Aorta (tissue), 5 donors: Measurements from ENCODE around the gene CCDC186. TPM values are rescaled to one million over a fixed set of nuclear protein-coding genes. Genes with fewer than 3 reads are reported as not detected.
"Not testable (repeated sequence)": the region's sequence is repeated elsewhere in the genome, so short reads cannot be mapped to it uniquely, and the experiment has no call there.

ENCODE experiments used
- ATAC-seq: fragments of 200-7000 bp; cut with Tn5 transposase; one replicate; pipeline ENCODE4 v1.9.1; 2022; ENCODE audit warnings: moderate library complexity; ENCODE audit not compliant: low FRiP score
- DNase-seq, 2 donors: peaks; one replicate each; pipeline ENCODE4 v3.0.0-alpha.2; 2020
- H3K27ac ChIP-seq, 2 donors: one replicate each; pipeline ENCODE4 v1.5.1; 2013; ENCODE audit warnings: low read length in 2 of 2, mild to moderate bottlenecking in 2 of 2, moderate library complexity in 2 of 2, control low read depth in 1 of 2, inconsistent platforms in 1 of 2, low read depth in 1 of 2
- H3K27me3 ChIP-seq, 2 donors: one replicate each; pipeline ENCODE4 v1.6.1; 2013; ENCODE audit warnings: control low read depth in 1 of 2, low read length in 1 of 2, mild to moderate bottlenecking in 1 of 2, moderate library complexity in 1 of 2; ENCODE audit not compliant: insufficient read depth in 2 of 2, control insufficient read depth in 1 of 2
- H3K36me3 ChIP-seq, 2 donors: one replicate each; pipeline ENCODE4 v1.6.1; 2013; ENCODE audit warnings: control low read depth in 1 of 2, low read length in 1 of 2, mild to moderate bottlenecking in 1 of 2; ENCODE audit not compliant: insufficient read depth in 2 of 2, control insufficient read depth in 1 of 2
- H3K4me1 ChIP-seq, 2 donors: one replicate each; pipeline ENCODE4 v1.6.1; 2013; ENCODE audit warnings: low read length in 2 of 2, control low read depth in 1 of 2, mild to moderate bottlenecking in 1 of 2, moderate library complexity in 1 of 2; ENCODE audit not compliant: insufficient read depth in 2 of 2, control insufficient read depth in 1 of 2
- H3K4me3 ChIP-seq, 2 donors: one replicate each; pipeline ENCODE4 v1.5.1; 2013; ENCODE audit warnings: low read length in 2 of 2, control low read depth in 1 of 2, mild to moderate bottlenecking in 1 of 2
- H3K9me3 ChIP-seq: one replicate; pipeline ENCODE4 v1.6.1; 2013; ENCODE audit warnings: mild to moderate bottlenecking, low read length; ENCODE audit not compliant: control insufficient read depth
- WGBS, 2 donors: extraction: QIAGEN DNeasy Blood & Tissue Kit; methylation state at CpG; one replicate each; pipeline ENCODE4 v1.1.7; 2013; 5-methylcytosine and 5-hydroxymethylcytosine counted together
- intact Hi-C, 2 donors: fragments of 100-400 bp; cut with DNase I; formaldehyde crosslinking; loops; one replicate each; pipeline versions ENCODE4 v1.14.2 to v1.15.0; 2022
- polyA plus RNA-seq, 2 donors: library from polyadenylated mRNA; stranded (reverse); fragments of 200-250 nt; gene quantifications; one replicate each; pipeline ENCODE4 v1.2.3, GENCODE V29; 2013
- total RNA-seq, 2 donors: library from RNA; stranded (reverse); fragmentation: NEBNext Ultra II Directional; extraction: Animal tissue kit (Norgen Biotek cat#: 25700); gene quantifications; one replicate each; pipeline ENCODE4 v1.2.1, GENCODE V29; 2021
- donor health status: healthy with polysubstance abuse.
- donor health status: Bipolar disorder and iron deficiency.
- donor health status: DM: no; HTN: no; CAD: no.
- donor health status: DM: no; HTN: no; CAD: no.
- donor health status: DM: yes; HTN: yes; CAD: no.

The CCDC186 gene
- total and polyA plus RNA-seq, 4 donors = 6.5 to 28.0 (median 14.9) TPM

GRCh38 chr10:114168450-114169009 is 5.5 kb downstream of the CCDC186 start:
- Histone ChIP-seq H3K4me1 (peaks cover 0 to 1% of the 10 kb centered on the region in 2 donors), H3K9me3 (no peaks in the 10 kb centered on the region), H3K36me3 (no peaks in the 10 kb centered on the region), H3K27ac (no peak overlapping the region), H3K4me3 (no peak overlapping the region), H3K27me3 (no peaks in the 10 kb centered on the region)
- intact Hi-C loops = no loop called here
- 97 to 99% methylated on average over 3 of the region's 3 CpGs for WGBS, 2 donors
- DNase-seq (no peak), ATAC-seq (no peak)

DNA sequence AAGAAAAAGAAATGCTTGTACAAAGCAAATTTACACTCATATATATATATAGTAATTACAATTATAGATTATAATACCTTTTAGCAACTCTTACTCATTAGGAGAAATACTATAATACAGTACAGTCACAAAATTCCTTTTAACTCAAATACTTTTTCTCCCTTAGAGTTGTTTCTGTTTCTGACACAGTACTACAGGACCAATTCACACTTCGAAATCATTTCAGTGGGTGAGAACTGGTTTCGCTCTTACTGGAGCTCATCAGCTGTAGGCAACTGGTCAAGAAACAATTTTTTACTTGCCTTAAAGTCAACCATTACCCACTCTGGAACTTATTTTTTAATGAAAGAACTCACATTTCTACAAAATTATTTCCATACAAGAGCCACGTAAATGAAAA is 6.0 kb downstream of the CCDC186 start:
- Histone ChIP-seq H3K36me3 (no peaks in the 10 kb centered on the region), H3K27me3 (no peaks in the 10 kb centered on the region), H3K27ac (no peak overlapping the region), H3K9me3 (no peaks in the 10 kb centered on the region), H3K4me3 (no peak overlapping the region), H3K4me1 (no peaks in the 10 kb centered on the region)
- 96 to 98% methylated on average over 3 of the region's 3 CpGs for WGBS, 2 donors
- ATAC-seq (no peak), DNase-seq (no peak)
- intact Hi-C loops = no loop called here

- WGBS, 2 donors = 65 to 66% methylated on average over 3 of the region's 3 CpGs
- intact Hi-C loops = no loop called here
- Histone ChIP-seq H3K4me1 (no peaks in the 10 kb centered on the region), H3K36me3 (no peaks in the 10 kb centered on the region), H3K27me3 (no peaks in the 10 kb centered on the region), H3K27ac (no peak overlapping the region), H3K4me3 (no peak overlapping the region), H3K9me3 (no peaks in the 10 kb centered on the region)
- DNase-seq = no peak
- no peak for ATAC-seq
Measured at GRCh38 chr10:114166494-114166893, 7.5 kb downstream of the CCDC186 start.

- H3K27me3 ChIP-seq = no peaks in the 10 kb centered on the region
- no peak overlapping the region for H3K27ac ChIP-seq
- no peak overlapping the region for H3K4me3 ChIP-seq
- H3K36me3 ChIP-seq = no peaks in the 10 kb centered on the region
- H3K4me1 ChIP-seq = no peaks in the 10 kb centered on the region
- intact Hi-C loops = no loop called here
- WGBS, 2 donors = 24 to 27% methylated on average over 3 of the region's 3 CpGs
- no peaks in the 10 kb centered on the region for H3K9me3 ChIP-seq
- DNase-seq (no peak), ATAC-seq (no peak)
Measured at GRCh38 chr10:114166043-114166442, 8.0 kb downstream of the CCDC186 start.

DNA sequence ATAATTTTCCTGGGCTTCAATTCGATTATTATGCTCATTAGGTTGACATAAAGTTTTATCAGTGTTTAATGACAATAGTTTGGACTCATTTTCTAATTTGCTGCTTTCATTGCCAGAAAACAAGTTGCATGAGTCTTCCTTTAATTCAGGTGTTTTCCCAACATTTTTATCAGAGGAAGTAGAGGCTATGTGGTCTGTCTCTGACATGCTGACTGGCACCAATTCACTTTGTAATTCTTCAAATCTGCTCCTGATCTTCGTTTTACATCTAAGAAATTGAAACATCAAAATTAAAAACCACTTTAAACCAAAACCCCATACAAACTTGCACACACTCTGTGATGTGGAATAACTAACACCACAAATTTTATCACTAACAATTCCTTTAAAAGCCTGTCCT is 10.9 kb downstream of the CCDC186 start:
- no peaks in the 10 kb centered on the region for H3K9me3 ChIP-seq
- no peak overlapping the region for H3K4me3 ChIP-seq
- 61 to 71% methylated on average over 2 of the region's 2 CpGs for WGBS, 2 donors
- no peaks in the 10 kb centered on the region for H3K4me1 ChIP-seq
- no peaks in the 10 kb centered on the region for H3K27me3 ChIP-seq
- ATAC-seq = no peak
- no peak overlapping the region for H3K27ac ChIP-seq
- DNase-seq = no peak
- H3K36me3 ChIP-seq = no peaks in the 10 kb centered on the region
- intact Hi-C loops = no loop called here

DNA sequence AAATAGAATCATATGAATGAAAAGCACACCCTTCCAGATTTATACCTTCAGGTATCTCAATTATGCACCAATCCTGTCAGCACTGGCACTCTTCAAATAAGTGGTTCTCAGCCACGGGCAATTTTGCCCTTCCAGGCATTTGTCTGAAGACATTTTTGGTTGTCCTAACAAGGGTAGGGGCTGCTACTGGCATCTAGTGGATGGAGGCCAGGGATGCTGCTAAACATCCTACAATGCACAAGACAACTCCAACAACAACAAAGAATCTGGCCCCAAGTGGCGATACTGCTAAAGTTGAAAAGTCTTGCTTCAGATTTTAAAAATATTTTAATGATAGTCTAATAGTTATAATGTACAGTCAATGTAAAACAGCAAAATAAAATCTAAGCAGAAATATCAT is 16.1 kb downstream of the CCDC186 start:
- H3K4me1 ChIP-seq = peaks cover 0 to 3% of the 10 kb centered on the region in 2 donors
- no peak for DNase-seq
- no peak overlapping the region for H3K27ac ChIP-seq
- no peaks in the 10 kb centered on the region for H3K36me3 ChIP-seq
- no peak for ATAC-seq
- 62 to 68% methylated on average over 2 of the region's 2 CpGs for WGBS, 2 donors
- intact Hi-C loops = no loop called here
- H3K4me3 ChIP-seq = no peak overlapping the region
- no peaks in the 10 kb centered on the region for H3K9me3 ChIP-seq
- H3K27me3 ChIP-seq = no peaks in the 10 kb centered on the region

GRCh38 chr10:114151892-114152291 is 22.1 kb downstream of the CCDC186 start:
- Histone ChIP-seq H3K9me3 (no peaks in the 10 kb centered on the region), H3K36me3 (no peaks in the 10 kb centered on the region)
- ATAC-seq = no peak

GRCh38 chr10:114151486-114151885 is 22.5 kb downstream of the CCDC186 start:
- intact Hi-C loops = no loop called here
- H3K27me3 ChIP-seq = no peaks in the 10 kb centered on the region
- 88 to 89% methylated on average over 2 of the region's 2 CpGs for WGBS, 2 donors
- H3K9me3 ChIP-seq = no peaks in the 10 kb centered on the region
- no peak overlapping the region for H3K4me3 ChIP-seq
- DNase-seq (no peak), ATAC-seq (no peak)
- no peaks in the 10 kb centered on the region for H3K4me1 ChIP-seq
- H3K27ac ChIP-seq = no peak overlapping the region
- no peaks in the 10 kb centered on the region for H3K36me3 ChIP-seq

More at GRCh38 chr10:114151892-114152291, 22.1 kb downstream of the CCDC186 start:
- H3K27me3 ChIP-seq = no peaks in the 10 kb centered on the region
- no peak overlapping the region for H3K27ac ChIP-seq
- no peaks in the 10 kb centered on the region for H3K4me1 ChIP-seq
- 84 to 96% methylated on average over 1 of the region's 1 CpG for WGBS, 2 donors
- no peak overlapping the region for H3K4me3 ChIP-seq
- intact Hi-C loops = no loop called here
- no peak for DNase-seq

- not testable (repeated sequence) for H3K36me3 ChIP-seq
Measured at GRCh38 chr10:114149476-114149875, 24.5 kb downstream of the CCDC186 start.

More at GRCh38 chr10:114149476-114149875, 24.5 kb downstream of the CCDC186 start:
- ATAC-seq, DNase-seq, intact Hi-C loops, H3K4me3 ChIP-seq, H3K9me3 ChIP-seq, H3K4me1 ChIP-seq, H3K27ac ChIP-seq, H3K27me3 ChIP-seq: not testable (repeated sequence)
- 82 to 98% methylated on average over 3 of the region's 3 CpGs for WGBS, 2 donors
